Measurements from ENCODE around the gene ADGRG3.

ADGRG3 gene, protein sequence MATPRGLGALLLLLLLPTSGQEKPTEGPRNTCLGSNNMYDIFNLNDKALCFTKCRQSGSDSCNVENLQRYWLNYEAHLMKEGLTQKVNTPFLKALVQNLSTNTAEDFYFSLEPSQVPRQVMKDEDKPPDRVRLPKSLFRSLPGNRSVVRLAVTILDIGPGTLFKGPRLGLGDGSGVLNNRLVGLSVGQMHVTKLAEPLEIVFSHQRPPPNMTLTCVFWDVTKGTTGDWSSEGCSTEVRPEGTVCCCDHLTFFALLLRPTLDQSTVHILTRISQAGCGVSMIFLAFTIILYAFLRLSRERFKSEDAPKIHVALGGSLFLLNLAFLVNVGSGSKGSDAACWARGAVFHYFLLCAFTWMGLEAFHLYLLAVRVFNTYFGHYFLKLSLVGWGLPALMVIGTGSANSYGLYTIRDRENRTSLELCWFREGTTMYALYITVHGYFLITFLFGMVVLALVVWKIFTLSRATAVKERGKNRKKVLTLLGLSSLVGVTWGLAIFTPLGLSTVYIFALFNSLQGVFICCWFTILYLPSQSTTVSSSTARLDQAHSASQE

GRCh38 chr16:57668263-57668571 is at the start of gene ADGRG3:
ADGRG3 (plus strand) TSS chr16:57668306; CDS start chr16:57668348, 42 bp downstream.
- no peak for DNase-seq

DNA sequence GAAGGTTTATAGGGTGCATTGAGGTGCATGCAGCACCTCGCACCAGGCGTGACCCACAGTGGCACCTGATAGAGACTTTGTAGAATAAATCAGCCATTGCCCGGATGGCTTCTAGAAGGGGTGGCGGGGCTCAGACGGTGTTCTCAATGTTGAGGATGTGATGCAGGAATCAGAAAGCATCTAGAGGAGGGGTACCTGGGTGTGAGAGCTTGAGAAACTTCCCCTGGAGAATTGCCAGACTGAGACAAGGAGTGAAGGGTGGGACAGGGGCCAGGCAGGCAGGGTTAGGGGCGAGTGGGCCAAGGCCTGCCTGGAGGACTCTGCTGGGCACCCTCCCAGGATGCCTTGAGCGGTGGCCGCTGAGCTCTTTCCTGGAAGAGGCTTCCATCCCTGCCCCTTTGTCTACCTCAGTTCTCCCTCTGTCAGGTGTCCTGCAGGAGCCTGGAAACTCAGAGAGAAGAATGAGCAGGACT is 48.9 kb upstream of the ADGRG3 start:
- no peak for DNase-seq

- DNase-seq: no peak
These were observed 48.3 kb upstream of the ADGRG3 start for GRCh38 chr16:57619606-57620334.

DNA sequence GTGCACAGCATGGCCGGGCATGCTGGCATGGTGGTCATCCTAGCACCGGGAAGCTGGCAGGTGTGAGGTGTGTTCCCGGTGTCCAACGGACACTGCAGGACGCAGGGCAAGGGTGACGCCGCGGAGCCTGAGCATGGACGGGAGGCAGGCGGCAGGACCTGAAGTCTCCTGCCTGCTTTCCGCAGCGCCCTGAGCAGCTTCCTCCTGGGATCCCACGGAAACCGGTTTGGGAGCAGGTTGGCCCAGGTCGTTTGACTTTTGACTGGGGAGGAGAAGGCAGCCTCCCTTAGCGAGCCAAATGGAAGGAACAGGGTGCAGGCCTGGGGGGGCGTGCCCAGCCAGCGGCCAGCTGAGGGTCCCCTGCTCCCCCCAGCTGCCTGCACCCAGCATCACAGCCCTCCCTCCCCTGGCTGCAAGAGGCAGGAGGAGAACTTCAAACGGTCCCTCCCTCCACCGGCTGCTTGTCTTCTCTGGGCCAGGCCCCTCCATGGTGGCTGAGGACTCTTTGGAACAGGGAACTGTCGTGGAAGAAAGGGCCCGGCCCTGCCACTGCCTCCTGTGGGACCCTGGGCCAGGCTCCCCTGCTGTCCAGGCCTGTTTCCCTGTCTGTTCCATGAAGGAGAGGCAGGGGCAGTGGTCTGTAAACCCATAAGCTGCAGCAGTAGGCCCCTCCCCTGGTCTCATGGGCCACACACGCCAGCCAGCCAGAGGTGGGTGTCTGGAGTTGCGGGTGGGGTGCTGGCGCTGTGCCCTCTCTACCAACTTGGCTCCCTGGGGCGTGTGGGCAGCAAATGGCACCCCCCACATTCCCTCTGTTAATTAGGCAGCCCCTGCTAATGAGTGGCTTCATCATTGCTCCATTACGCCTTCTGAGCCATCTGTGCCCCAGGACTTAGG is 47.5 kb upstream of the ADGRG3 start:
- DNase-seq: no peak

DNA sequence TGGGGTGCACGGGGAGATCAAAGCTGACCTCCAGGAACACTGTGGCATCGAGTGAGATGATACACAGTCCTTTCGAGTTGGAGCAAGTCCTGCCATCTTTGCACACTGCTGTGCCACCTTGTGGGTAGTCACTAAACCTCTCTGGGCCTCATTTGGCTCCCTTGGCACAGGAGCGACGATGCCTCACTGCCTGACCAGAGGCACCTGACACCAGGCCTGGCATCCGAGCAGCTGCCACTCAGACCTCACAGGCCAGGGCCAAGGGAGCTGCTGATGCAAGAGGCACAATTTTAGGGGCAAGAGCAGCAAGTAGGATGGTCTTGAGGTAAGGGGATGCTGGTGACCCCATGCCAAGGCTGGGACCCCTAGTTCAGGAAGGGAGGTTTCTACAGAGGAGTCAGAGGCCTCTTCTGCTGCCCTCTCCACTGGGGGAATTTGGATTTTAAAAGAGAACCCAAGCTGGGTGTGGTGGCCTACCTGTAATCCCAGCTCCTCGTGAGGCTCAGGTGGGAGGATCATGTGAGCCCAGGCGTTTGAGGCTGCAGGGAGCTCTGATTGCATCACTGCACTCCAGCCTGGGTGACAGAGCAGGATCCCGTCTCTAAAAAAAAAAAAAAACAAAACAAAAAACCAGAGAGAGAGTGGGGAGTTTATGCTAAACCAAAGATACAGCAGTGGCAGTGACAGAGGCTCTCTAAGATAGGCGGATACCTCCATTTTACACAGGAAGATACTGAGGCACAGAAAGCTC is 46.4 kb upstream of the ADGRG3 start:
- DNase-seq: no peak

- DNase-seq: peak in 1 of 58 donors; percentile 50
These were observed 45.5 kb upstream of the ADGRG3 start for GRCh38 chr16:57622361-57623250.

DNA sequence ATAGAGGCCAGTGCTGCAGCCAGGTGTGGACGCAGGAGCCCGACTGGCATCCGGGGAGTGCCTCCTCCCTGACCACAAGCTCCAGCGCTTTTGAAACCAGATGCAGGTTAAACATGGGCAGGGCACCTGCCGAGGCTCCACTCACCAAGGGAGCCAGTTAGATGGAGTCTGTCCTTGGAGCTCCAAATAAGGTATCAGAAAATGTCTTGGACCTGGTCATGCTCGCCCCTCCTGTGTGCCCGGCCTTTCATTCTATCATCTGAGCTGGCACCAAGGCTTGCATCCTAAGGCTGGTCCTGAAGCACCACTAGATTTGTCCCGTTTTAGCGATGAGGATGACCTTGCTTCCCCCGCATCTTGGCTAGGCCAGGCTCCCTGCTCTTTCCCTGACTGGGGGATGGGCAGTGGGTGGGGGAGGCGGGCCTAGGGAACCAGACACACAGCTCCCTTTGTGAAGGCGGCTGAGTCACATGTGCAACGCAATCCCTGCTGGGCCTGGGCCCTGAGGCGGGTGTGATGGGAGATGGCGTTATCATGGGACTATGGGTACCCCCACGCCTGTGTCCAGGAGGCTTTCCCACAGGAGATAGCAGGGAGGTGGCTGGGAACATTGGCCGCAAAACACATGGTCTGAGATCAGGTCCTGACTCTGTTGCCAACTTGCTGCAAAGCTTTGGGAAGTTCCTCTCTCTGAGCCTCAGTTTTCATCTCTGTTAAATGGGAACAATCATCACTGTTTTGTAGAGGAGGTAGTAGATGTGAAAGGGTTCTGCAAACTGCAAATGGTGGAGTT is 44.7 kb upstream of the ADGRG3 start:
- DNase-seq: peak in 50 of 58 donors; percentile 14 to 93 (median 76)

- DNase-seq: no peak
These were observed 43.9 kb upstream of the ADGRG3 start for GRCh38 chr16:57624044-57624688.

DNA sequence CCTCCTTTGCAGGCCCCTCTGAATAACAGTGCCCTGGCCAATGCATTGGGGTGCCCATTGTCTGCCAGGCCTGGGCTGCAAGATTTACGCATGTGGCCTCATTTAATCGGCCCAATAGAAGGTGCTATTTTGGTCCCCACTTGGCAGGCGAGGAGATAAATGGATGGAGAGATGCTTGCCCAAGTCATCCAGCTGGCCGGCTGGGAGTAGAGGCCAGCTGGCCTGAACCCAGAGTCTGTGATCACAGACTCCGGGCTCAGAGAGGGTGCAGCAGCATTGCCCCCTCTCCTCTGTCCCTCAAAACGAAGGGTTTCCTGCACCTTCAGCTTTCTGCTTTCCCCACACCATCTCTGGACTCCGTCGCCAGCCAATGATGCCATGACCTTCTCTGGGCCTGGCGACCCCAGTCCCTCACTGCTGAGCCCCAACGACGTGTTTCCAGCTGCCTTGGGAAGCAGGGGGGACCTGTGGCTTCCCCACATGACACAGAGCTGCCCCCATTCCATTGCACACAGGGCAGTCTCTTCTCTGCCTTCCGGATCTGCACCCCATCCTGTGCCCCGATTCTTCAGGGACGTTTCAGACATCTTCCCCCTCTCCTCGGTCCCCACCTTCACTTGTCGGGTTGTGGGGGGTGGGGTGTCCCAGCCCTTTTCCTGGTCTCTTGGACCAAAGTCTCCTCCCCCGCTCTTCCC is 43.2 kb upstream of the ADGRG3 start:
- peak in 49 of 58 donors; percentile 18 to 86 (median 67) for DNase-seq

DNA sequence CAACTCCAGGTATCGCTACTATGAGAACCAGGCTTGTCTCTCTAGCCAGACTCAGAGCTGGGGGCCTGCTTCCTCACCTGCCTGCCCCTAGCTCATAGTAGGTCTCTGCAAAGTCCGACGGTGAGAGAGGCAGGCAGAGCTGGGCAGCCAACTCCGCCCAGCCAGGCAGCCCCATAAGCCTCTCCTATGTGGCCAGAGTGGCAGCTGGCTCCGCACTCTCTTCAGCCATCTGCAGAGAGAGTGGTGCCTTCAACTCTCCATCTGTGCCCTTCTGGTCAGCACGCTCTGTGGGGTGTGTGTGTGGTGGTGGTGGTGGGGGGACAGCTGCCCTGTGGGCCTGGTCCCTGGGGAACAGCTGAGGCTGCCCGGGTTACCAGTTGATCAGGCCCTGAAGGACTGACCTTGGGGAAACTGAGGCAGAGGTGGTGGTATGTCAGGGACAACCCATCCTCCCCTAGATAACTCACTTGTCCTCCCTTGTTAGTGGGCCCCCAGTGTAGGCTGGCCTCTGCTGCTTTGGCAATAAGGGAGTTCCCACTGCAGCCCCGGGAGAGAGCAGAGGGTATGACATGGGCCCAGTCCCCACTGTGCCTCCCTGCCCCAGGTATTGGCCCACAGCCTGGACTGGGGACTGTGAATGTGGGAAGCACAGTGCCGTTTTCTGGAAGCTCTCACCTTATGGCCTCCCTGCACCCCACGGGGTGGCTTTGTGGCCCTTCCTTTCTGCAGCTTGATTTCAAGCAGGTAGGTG is 41.5 kb upstream of the ADGRG3 start:
- peak in 8 of 58 donors; percentile 19 to 44 (median 36) for DNase-seq

DNA sequence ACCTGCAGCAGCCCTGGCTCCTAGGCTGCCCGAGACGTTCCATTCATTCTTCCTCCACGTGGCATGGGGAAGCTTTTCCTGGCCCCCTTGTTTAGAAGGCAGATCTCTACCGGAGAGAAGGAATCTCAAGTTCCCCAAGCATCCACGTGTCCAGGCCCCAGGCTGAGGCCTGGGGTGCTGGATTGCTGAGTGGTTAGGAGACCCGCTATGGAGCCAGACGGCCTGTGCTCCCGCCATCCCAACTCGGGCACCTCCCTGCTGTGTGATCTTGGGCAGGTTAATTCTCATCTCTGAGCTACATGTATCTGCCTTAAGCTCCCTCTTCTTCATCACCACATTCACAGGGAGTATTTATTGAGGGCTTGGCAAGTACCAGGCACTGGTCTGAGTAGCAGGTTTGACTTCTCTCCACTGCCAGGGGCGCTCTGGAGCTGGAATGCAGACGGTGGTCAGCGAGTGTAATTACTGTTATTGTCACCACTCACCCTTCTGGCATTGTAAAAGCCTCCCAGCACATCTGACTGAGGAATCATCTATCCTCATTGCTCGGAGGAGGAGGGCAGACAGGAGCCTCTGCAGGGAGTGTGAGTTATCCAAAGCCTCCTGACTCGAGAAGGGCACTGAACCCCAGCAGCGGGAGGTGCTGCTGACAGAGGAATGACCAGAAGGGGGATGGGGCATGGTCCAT is 40.8 kb upstream of the ADGRG3 start:
- peak in 15 of 58 donors; percentile 24 to 69 (median 56) for DNase-seq

GRCh38 chr16:57628008-57628781 is 39.9 kb upstream of the ADGRG3 start, which contains the start of gene ADGRG1:
ADGRG1 (plus strand) TSS chr16:57628630; CDS start chr16:57650288, 21,658 bp downstream.
- peak in 57 of 58 donors; percentile 25 to 94 (median 81) for DNase-seq

DNA sequence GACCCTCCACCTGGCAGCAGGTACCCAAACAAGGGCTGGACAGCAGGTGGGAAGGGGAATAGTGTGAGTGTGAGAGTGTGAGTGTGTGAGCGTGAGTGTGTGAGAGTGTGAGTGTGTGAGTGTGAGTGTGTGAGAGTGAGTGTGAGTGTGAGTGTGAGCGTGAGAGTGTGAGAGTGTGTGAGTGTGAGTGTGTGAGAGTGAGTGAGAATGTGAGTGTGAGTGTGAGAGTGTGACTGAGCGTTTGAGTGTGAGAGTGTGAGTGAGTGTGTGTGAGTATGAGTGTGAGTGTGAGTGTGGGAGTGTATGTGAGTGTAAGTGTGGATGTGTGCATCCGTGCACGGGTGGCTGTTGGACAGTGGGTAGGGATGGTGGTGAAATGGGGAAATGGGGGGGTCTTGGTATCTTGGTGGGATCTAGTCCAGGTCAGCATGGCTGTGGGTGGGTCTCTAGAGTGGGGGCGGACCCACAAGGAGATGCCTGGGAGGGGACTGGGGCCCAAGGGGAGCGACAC is 39.3 kb upstream of the ADGRG3 start:
- peak in 3 of 58 donors; percentile 22 to 43 (median 26) for DNase-seq
